ENCODE data around the gene RFC5.
"Not testable (repeated sequence)": the region's sequence is repeated elsewhere in the genome, so short reads cannot be mapped to it uniquely, and the experiment has no call there.

Gene RFC5, protein sequence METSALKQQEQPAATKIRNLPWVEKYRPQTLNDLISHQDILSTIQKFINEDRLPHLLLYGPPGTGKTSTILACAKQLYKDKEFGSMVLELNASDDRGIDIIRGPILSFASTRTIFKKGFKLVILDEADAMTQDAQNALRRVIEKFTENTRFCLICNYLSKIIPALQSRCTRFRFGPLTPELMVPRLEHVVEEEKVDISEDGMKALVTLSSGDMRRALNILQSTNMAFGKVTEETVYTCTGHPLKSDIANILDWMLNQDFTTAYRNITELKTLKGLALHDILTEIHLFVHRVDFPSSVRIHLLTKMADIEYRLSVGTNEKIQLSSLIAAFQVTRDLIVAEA

DNA sequence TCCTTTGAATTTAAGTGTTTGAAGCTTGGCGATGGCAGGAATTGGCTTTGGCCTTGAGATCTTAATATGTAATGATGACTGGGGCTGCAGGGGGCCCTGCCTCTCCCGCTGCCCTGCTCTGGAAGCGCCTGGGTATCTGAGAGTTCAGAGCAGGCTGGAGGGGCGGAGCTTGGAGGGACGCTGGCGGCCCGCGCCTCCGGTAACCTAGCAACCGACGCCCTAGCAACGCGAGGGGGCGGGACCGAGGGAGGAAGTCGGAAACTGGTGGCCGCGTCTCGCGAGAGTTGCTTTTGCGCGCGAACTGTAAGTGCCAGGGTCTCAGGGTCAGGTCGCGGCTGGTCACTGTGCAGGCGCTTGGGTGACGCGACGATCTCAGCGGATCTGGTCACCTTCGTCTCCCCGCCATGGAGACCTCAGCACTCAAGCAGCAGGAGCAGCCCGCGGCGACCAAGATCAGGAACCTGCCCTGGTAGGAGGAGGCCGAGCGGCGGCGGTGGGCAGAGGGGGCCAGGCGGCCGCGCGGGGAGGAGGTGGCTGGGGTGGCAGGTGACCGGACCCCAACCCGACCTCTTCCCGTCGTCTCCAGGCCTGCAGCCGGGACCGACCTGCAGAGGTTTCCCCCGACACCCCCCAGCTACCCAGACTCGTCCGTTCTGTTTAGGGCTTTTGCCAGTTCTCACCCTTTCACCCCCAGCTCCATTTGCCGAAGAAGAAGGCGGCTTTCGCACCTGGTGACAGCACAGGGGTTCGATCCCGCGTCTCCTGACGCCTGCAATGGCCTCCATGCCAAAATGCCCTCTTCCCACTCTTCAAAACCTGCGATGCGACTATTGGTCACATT, at the start of gene RFC5:
RFC5 (plus strand) TSS at position 280 of the 841 bp plus-strand sequence; CDS start at position 405, 125 bp downstream.
- DNase-seq (ENCODE audit: low read depth, low spot score) = peak; percentile 95

DNA sequence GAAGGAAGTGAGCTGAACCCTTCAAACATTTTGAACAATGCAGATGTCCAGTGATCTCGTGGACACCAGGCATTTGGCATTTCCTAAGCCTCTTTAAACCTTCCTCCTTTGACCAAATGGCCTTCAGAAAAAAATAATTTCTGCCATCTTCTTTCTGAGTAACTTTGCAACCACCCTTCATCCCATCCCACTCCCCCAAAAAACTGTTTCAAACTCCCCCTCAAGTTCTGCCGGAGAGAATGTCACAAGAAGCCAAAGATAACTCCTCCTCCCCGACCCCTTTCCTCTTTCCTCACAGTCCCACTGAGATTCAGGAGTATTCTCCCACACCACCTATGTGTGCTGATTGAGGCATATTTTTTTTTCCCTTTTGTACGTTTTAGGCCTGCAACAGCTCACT, 49.5 kb upstream of the RFC5 start:
- no peak for DNase-seq (ENCODE audit: low read depth, low spot score)

DNA sequence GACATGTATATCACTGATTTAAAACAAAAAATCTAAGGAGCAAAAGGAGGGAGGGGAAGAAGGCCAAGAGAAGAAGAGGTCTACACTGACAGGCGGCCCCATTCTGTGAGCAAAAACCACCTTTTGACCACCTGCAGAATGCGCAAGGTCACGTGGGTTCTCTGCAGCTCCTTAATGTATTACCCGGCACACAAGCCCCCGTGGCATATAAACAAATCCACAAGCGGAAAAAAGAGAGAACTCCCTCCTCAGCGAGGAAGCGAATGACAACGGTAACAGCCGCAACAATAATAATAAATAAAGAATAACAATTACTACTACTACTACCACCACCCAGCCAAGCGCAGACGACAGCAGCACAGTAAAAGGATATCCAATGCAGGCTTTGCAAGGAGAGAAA, 49.0 kb upstream of the RFC5 start:
- DNase-seq (ENCODE audit: low read depth, low spot score) = no peak

DNA sequence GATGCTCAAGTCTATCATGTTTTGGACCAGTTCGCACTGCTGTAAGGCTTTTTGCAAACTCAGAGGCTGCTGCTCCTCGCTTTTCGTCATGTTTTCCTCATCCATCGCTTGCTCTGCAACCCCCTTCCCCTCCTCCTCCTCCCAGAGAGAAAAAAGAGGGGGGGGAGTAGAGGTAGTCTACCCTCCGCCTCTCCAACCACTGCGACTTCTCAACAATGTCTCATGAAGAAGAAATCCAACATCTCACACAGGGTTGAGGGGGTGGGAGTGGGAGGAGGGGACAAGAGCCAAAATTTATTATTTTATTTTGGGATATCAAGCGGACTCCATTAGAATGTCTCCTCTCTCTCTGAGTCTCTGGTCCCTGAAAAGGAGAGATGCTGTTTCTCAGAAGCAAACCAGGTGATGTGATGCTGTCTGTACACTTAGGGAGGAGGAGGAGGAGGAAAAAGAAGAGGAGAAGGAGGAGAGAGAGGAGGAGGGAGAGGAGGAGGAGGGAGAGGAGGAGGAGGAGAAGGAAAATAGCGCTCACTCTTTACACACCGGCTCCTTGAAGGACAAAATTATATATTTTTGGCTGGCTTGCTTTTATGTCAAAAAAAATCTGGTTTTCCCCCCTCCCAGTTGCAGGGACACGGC, 48.2 kb upstream of the RFC5 start:
- DNase-seq (ENCODE audit: low read depth, low spot score) = no peak

DNA sequence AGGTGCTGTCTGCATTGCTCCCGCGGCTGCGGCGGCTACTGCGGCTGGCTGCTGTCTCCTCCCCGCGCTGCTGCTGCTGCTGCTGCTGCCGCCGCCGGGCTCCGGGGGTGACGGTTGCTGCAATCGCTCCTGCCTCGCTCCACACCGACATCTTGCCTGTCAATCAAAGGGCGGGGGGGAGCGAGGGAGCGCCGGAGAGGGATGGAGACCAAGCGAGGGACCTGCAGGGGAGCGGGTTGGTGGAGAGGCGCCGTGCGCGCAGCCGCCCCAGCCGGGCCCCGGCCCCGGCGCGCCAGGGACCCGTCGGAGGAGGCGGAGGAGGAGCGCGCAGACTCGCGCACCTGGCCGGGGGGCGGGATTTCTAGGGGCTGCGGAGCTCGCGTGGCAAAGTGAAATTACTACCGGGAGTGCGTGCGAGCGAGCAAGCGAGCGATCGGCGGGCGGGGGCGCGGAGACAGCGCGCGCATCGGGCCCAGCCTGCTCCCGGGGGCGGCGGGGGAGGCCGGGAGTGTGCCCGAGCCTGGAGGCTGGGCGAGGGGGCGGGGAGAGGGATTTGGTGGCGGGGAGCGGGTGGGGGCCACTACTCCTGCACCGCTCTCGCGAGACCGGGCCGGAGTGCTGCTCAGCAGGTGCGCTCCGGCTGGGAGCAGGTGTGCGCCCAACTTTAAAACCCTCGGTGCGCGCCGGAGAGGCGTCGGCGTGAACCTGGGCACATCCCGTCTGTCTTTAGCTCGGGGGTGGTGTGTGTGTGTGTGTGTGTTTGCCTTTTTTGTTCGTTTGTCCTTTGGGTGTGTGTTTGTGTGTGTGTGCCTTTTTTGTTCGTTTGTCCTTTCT, 47.5 kb upstream of the RFC5 start, which contains the start of gene KSR2:
KSR2 (minus strand) TSS at position 165 of the 834 bp plus-strand sequence. CDS start 735 bp downstream, outside the sequence.
- no peak for DNase-seq (ENCODE audit: low read depth, low spot score)

DNA sequence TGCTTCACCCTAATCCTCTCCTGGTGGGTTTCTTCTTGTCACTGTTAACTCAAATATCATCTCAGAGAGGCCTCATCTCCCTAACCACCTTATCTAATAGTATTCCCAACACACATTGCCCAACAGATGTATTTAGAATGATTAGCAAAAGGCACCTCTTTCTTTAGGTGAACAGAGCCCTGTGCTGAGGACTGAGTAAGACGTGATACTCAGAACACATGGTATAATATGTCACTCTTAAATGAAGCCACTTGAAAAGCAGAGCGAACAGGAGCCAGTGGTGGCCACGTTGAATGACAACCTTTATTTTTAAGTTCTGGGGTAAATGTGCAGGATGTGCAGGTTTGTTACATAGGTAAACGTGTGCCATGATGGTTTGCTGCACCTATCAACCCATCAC, 46.2 kb upstream of the RFC5 start:
- DNase-seq (ENCODE audit: low read depth, low spot score) = no peak

DNA sequence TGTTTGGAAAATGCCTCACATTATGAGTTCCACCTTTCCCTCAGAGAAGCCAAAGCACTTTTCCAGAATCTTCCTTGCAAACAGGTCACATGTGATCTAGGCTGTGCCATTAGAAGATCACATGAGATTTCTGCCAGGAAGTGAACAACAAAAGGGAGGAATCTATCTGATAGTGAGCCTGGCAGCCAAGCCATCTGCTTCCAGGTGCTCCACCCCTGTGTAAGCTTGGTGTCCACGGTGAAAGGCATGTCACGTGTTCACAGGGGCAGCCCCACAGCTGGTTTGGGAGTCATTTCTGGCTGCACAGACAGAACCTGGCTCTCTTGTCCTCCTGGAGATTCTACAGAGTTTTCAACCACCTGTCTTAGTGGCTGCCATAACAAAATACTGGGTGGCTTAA, 44.2 kb upstream of the RFC5 start:
- DNase-seq (ENCODE audit: low read depth, low spot score) = no peak

DNA sequence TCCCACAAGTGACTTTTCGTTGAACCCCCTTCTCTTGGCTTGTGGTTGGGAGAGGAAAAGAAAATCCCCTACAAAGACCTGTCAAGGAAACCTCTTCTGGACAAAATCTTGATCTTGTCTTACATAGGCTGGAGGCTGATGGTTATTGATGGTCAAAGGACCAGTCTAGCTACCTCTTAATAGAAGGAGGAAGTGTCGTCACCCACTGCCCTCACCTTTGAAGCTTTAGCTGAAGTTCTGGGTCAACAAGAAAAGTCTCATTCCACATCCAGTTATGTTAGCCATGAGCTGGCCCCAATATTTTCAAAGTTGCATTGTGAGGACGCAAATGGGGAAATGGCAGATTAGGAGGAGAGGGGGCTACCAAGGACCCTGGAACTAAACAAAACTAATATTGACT, 41.5 kb upstream of the RFC5 start:
- no peak for DNase-seq (ENCODE audit: low read depth, low spot score)

DNA sequence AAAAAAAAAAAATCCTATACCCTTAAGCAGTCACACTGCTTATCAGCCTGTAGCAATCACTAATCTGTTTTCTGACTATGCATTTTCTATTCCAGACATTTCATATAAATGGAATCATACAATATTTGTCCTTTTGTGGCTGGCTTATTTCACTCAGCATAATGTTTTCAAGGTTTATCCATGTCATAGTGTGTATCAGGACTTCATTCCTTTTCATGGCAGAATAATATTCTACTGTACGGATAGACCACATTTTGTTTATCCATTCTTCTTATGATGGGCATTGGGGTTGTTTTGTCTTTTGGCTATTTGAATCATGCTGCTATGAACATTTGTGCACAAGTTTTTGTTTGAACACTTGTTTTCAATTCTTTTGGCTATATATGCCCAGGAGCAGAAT, 39.1 kb upstream of the RFC5 start:
- no peak for DNase-seq (ENCODE audit: low read depth, low spot score)

DNA sequence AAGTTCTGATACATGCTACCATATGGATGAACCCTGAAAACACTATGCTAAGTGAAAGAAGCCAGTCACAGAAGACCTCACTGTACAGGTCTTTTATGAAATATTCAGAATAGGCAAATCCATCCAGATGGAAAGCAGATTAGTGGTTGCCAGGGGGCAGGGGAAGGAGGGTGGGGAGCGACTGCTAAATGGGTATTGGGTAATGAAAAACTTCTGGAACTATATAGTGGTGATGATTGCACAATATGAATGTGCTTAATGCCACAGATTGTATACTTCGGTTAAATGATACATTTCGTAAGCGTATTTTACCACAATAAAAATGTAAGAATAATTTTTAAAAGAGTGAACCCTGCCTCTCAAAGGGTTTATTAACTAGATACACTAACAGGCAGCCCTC, 35.9 kb upstream of the RFC5 start:
- no peak for DNase-seq (ENCODE audit: low read depth, low spot score)

DNA sequence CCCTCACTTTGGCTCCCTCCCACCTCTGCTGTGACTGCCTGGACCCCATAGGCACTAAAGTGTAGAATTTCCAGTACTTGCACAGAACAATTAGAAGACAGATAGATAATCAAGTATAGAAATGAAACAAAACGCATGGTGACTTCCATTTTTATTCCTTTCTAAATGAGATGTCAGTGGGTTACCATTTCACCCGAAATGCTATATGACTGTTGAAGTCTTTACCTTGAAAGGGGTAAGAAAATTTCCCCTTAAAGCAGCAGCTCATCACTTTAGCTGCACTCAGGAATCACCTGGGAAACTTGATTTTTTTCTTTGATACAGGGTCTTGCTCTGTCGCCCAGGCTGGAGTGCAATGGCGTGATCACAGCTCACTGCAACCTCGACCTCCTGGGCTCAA, 35.2 kb upstream of the RFC5 start:
- no peak for DNase-seq (ENCODE audit: low read depth, low spot score)

DNA sequence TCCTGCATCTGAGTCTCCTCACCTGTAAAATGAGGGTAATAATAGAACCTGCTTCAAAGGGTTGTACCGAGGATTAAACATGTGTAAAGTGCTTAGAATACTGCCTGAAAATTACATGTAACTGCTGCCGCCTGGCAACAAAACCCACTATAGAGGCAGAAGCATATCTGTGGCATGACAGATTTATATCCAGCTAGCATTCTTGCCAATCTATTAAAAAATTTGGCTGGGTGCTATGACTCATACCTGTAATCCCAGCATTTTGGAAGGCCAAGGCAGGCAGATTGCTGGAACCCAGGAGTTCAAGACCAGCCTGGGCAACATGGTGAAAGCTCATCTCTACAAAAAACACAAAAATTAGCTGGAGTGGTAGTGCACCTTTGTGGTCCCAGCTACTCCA, 31.3 kb upstream of the RFC5 start:
- DNase-seq (ENCODE audit: low read depth, low spot score) = no peak

DNA sequence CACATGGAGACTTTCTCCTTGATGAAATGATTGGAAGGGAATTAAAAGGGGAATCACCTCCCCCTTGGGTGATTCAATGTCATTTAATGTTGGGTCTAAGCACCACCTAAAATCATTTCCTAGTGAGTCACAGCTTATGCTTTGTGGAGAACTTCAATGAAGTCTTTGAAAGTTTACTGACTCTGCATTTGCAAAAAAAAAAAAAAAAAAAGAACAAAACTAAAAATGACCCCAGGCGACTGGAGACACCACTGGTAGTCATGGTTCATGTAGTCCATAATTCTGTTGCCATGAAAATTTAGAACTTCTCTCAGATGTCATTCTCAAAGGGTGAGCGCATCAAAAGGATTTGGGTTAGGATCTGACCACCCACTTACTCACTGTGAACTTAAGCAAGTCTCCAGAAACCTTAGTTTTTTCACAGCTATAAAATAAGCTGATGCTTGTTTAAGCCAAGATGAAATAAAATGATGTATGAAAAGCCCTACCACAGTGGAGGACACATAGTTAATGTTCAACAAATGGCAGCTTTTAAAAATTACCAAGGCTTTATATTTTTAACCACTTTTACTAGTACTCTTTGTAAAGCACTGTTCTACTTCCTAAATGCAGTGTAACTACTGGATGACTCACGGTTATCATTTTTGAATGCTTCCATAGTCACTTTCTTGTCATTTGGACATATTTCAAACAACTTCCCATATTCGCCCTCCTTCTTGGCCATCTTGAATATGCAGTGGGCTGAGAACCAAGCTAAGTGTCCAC, 29.6 kb upstream of the RFC5 start:
- no peak for DNase-seq (ENCODE audit: low read depth, low spot score)

DNA sequence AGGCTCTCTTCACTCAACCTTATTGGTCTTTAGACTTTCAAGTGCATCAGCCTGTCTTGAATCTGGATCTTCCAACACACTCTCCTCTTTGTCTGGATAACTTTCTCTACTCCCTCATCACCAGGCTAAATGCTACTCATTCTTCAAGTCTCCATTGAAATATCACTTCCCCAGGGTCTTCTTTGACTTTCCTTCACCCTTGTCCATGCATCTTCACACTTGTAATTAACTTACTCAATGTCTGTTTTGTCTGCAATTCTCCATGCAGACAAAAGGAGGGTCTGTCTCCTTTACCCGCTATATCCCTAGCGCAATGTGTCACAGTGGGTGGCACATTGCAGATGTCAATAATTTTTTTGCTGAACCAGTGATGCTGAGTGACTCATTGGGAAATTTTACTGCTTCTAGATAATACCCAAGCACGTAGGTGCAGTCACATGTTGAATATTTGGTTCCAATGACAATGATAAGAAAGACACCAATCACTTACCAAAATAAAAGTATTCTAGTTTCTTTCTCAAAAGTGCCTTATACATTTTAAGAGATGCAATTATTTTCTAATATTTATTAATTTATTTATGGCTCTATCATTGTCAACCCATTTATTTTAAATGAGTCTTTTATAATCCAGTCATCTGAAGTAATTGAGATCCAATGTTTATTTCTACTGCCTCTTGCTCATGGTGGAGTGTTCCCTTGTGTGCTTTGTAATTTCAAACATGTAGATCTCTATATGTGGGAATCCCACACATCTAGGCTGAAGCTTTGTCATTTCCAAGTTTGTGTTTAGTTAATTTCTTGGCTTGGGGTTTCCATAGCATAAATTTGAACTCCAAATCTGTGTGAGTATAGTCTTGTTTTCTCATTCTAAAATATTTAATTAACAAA, 21.7 kb upstream of the RFC5 start:
- DNase-seq (ENCODE audit: low read depth, low spot score) = no peak

DNA sequence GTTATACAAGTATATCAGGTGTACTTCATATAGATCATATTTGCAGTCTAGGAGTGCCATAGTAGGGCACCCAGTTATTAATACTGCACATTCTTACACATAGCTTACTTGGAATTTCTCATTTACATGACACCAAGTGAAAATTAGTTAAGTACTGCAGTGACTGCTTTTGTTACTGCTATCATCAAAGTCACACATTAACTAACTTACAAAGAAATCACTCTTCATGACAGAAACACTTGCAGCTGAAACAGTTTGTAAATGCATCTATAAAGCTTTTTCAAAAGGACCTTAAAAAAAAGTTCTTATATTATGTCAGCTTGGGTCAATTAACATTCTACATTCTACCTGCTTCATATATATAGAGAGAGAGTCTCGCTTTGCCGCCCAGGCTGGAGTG, 17.8 kb upstream of the RFC5 start:
- no peak for DNase-seq (ENCODE audit: low read depth, low spot score)

DNA sequence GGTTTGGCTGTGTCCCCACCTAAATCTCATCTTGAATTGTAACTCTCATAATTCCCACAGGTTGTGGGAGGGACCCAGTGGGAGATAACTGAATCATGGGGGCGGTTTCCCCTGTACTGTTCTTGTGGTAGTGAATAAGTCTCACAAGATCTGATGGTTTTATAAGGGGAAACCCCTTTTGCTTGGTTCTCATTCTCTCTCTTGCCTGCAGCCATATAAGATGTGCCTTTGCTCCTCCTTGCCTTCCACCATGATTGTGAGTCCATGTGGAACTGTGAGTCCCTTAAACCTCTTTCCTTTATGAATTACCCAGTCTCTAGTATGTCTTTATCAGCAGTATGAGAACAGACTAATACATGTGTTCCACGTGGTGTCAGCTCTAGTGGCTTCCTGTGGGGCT, 16.7 kb upstream of the RFC5 start:
- DNase-seq (ENCODE audit: low read depth, low spot score) = not testable (repeated sequence)

DNA sequence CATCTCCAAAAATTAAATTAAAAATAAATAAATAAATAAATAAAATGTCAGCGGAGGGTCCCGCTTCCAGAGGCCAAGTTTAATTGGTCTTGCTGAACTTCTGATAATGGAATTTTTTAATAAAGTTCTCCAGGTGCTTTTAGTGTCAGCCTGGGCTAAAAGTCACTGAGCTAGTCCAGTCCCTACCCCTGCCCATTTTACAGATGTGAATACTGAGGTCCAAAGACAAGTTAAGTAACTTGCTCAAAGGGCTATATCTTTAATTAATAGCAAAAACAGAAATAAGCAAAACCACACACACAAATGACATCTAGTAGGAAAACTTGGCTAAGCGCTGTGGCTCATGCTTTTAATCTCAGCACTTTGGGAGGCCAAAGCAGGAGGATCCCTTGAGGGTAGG, 5.6 kb upstream of the RFC5 start:
- DNase-seq (ENCODE audit: low read depth, low spot score) = no peak

DNA sequence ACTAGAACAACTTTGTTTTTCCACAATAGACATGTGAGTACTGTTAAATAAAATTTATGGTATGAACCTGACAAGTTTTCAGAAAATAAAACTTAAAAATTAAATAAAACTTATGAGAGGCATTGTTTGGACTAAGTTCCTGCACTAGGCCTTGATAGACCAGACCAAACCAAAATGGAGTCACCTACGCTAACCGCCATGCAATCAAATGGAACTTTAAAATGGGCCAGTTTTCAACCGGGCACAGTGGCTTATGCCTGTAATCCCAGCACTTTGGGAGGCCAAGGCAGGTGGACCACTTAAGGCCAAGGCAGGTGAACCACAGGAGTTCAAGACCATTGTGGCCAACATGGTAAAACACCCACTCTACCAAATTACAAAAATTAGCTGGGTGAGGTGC, 5.1 kb upstream of the RFC5 start:
- DNase-seq (ENCODE audit: low read depth, low spot score) = no peak

DNA sequence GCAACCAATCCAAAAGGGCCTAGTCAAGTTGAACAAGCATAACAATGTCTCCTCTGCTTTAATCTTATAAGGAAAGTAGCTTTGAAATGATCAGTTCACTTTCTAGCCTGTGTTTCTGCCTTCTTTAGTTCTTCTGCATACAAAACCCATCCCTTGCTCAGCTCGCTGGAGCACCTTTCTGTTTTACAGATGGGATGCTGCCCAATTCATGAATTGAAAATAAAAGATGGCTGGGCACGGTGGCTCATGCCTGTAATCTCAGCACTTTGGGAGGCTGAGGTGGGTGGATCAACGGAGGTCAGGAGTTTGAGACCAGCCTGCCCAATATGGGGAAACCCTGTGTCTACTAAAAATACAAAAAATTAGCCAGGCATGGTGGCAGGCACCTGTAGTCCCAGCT, 4.5 kb upstream of the RFC5 start:
- no peak for DNase-seq (ENCODE audit: low read depth, low spot score)

DNA sequence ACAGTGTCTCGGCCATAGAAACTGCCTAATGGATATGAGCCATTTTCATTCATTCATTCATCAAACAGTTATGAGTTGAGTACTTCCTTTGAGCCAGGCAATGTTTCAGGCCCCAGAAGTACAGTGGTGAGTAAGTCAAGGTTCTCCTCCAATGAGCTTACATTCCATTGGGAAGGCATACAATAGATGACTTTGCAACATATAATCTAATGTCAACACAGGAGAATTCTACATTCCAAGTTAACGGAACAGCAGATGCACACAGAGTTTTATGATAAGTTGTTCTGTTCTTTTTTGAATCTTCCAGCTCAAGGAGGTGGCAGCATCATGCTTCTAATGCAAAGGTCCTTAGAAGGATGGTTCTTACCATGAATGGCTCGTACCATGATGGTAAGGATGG, 3.2 kb upstream of the RFC5 start:
- no peak for DNase-seq (ENCODE audit: low read depth, low spot score)
